Esophagus squamous epithelium (tissue), 4 donors: ENCODE results near the gene SP3.

ENCODE experiments used
- POLR2A ChIP-seq, 4 donors: fragments of 450-650 bp; IDR thresholded peaks; one replicate each; pipeline ENCODE4 v1.6.1; 2017; ENCODE audit warnings: antibody characterized with exemption in 4 of 4, mild to moderate bottlenecking in 4 of 4, moderate library complexity in 3 of 4
- TF ChIP-seq, protein P1 (sequence below), 6 experiments: fragments of 450-650 bp in 4 of 6; fragments of 200-600 bp in 2 of 6; sonication (generic) in 2 of 6; IDR thresholded peaks; one replicate each; pipeline ENCODE4 v1.5.1; 2016 to 2019; ENCODE audit warnings: antibody characterized with exemption in 6 of 6, mild to moderate bottlenecking in 4 of 6, moderate library complexity in 4 of 6

DNA sequence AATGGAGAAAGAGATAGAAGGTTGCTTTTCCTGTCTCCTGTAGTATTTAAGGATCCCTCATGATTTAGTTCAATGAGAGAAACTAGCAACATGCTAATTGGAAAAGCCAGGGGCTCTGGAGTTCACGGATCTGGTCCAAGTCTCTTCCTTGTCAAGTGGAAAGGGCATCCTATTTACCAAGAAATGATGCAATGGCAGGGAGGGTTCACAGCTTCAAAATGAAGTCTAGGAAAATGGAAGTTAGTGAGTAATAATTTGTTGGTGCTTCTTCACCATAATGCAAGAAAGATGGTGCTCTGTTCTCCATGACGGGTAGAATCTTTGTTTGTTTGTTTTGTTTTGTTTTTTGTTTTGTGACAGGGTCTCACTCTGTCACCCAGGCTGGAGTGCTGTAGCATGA lies 34.6 kb upstream of the SP3 start:
- TF ChIP-seq, protein P1, sequence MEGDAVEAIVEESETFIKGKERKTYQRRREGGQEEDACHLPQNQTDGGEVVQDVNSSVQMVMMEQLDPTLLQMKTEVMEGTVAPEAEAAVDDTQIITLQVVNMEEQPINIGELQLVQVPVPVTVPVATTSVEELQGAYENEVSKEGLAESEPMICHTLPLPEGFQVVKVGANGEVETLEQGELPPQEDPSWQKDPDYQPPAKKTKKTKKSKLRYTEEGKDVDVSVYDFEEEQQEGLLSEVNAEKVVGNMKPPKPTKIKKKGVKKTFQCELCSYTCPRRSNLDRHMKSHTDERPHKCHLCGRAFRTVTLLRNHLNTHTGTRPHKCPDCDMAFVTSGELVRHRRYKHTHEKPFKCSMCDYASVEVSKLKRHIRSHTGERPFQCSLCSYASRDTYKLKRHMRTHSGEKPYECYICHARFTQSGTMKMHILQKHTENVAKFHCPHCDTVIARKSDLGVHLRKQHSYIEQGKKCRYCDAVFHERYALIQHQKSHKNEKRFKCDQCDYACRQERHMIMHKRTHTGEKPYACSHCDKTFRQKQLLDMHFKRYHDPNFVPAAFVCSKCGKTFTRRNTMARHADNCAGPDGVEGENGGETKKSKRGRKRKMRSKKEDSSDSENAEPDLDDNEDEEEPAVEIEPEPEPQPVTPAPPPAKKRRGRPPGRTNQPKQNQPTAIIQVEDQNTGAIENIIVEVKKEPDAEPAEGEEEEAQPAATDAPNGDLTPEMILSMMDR (IDR thresholded peaks at IDR 0.05), result no peak
- TF ChIP-seq POLR2A (IDR thresholded peaks at IDR 0.05), result no peak
